Measurements from ENCODE around the gene BORCS6. TPM values are rescaled to one million over a fixed set of nuclear protein-coding genes. Genes with fewer than 3 reads are reported as not detected.

Gene BORCS6
- total and polyA plus RNA-seq, 2 of the 13 experiments (the other 11 are each of a cell fraction or from before 2014, with no cell fraction given): 2.0 to 5.1 TPM

DNA sequence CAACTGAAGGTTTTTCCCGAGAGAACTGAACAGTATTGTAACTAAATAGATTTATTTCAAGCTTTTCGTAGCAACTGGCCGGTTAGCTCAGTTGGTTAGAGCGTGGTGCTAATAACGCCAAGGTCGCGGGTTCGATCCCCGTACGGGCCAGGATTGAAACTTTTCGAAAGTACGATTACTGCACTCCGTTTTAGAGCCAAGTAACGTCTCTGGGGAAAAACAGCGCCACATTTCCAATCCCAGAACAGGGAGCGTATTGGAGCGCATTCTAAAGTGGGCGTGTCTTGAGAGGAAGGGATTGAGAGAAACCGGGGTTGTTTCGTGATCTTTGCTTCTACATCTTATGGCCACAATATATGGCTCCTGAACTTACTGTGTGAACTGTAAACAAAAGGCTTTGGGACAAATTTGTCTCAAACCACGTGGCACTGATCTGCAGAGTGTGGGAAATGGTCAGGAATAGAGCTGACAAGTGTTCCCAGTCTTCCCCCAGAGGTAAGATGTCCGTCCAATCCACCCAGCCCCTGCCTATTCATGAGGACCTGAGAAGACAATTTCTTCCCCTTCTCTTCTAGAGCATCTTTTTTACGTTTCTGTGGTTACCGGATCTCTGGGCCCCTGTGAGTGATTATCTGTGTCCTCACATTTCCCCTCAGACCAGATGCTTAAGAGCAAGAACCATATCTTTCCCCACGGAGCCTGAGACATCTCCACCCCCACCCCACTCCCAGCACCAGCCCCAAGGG, 2.3 kb downstream of the BORCS6 start (continued):
- TF ChIP-seq, protein P1, sequence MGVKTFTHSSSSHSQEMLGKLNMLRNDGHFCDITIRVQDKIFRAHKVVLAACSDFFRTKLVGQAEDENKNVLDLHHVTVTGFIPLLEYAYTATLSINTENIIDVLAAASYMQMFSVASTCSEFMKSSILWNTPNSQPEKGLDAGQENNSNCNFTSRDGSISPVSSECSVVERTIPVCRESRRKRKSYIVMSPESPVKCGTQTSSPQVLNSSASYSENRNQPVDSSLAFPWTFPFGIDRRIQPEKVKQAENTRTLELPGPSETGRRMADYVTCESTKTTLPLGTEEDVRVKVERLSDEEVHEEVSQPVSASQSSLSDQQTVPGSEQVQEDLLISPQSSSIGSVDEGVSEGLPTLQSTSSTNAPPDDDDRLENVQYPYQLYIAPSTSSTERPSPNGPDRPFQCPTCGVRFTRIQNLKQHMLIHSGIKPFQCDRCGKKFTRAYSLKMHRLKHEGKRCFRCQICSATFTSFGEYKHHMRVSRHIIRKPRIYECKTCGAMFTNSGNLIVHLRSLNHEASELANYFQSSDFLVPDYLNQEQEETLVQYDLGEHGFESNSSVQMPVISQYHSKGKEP (CRISPR knock-in tag; IDR thresholded peaks at IDR 0.05): no peak
- TF ChIP-seq, protein P2, sequence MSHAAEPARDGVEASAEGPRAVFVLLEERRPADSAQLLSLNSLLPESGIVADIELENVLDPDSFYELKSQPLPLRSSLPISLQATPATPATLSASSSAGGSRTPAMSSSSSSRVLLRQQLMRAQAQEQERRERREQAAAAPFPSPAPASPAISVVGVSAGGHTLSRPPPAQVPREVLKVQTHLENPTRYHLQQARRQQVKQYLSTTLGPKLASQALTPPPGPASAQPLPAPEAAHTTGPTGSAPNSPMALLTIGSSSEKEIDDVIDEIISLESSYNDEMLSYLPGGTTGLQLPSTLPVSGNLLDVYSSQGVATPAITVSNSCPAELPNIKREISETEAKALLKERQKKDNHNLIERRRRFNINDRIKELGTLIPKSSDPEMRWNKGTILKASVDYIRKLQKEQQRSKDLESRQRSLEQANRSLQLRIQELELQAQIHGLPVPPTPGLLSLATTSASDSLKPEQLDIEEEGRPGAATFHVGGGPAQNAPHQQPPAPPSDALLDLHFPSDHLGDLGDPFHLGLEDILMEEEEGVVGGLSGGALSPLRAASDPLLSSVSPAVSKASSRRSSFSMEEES (CRISPR knock-in tag; IDR thresholded peaks at IDR 0.05): 0 out of 2 replicates have a peak, but pooled peaks have one; percentile 11
- TF ChIP-seq ZNF678 (CRISPR knock-in tag; IDR thresholded peaks at IDR 0.05) (0 out of 2 replicates have a peak, but pooled peaks have one; percentile 33), ZNF501 (CRISPR knock-in tag; IDR thresholded peaks at IDR 0.05) (0 out of 2 replicates have a peak, but pooled peaks have one; percentile 6), ZNF34 (CRISPR knock-in tag; IDR thresholded peaks at IDR 0.05; ENCODE audit: borderline replicate concordance) (no peak), U2AF1 (optimal IDR thresholded peaks at IDR 0.05; ENCODE audit: low read depth, low read length) (peak; percentile 34), SOX6 (IDR thresholded peaks at IDR 0.05) (no peak), SOX6 (CRISPR knock-in tag; IDR thresholded peaks at IDR 0.05) (peak; percentile 62), NAIF1 (CRISPR knock-in tag; IDR thresholded peaks at IDR 0.05; ENCODE audit: borderline replicate concordance) (peak; percentile 92), PHF20 (CRISPR knock-in tag; IDR thresholded peaks at IDR 0.05) (no peak), ZNF24 (IDR thresholded peaks at IDR 0.05) (peak; percentile 99), ARID2 (CRISPR knock-in tag; IDR thresholded peaks at IDR 0.05; ENCODE audit: borderline replicate concordance) (0 out of 2 replicates have a peak, but pooled peaks have one; percentile 27), ZNF891 (CRISPR knock-in tag; IDR thresholded peaks at IDR 0.05) (no peak), SMYD3 (CRISPR knock-in tag; IDR thresholded peaks at IDR 0.05) (0 out of 2 replicates have a peak, but pooled peaks have one; percentile 54), RELA (CRISPR knock-in tag; IDR thresholded peaks at IDR 0.05) (0 out of 2 replicates have a peak, but pooled peaks have one; percentile 30), KMT2A (CRISPR knock-in tag; IDR thresholded peaks at IDR 0.05) (peak; percentile 32; the same call in 1 of the 2 replicates), MIXL1 (CRISPR knock-in tag; IDR thresholded peaks at IDR 0.05) (no peak; the same call in 1 of the 2 replicates), RAD21 (CRISPR knock-in tag; IDR thresholded peaks at IDR 0.05) (no peak), ZNF788 (CRISPR knock-in tag; IDR thresholded peaks at IDR 0.05; ENCODE audit: borderline replicate concordance) (peak; percentile 17; the same call in 1 of the 2 replicates)
- TF ChIP-seq, protein P3, sequence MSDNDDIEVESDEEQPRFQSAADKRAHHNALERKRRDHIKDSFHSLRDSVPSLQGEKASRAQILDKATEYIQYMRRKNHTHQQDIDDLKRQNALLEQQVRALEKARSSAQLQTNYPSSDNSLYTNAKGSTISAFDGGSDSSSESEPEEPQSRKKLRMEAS (IDR thresholded peaks at IDR 0.05): peak; percentile 81
- TF ChIP-seq, protein P4, sequence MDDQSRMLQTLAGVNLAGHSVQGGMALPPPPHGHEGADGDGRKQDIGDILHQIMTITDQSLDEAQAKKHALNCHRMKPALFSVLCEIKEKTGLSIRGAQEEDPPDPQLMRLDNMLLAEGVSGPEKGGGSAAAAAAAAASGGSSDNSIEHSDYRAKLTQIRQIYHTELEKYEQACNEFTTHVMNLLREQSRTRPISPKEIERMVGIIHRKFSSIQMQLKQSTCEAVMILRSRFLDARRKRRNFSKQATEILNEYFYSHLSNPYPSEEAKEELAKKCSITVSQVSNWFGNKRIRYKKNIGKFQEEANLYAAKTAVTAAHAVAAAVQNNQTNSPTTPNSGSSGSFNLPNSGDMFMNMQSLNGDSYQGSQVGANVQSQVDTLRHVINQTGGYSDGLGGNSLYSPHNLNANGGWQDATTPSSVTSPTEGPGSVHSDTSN (CRISPR knock-in tag; IDR thresholded peaks at IDR 0.05; ENCODE audit: borderline replicate concordance): no peak
- TF ChIP-seq, protein P5, sequence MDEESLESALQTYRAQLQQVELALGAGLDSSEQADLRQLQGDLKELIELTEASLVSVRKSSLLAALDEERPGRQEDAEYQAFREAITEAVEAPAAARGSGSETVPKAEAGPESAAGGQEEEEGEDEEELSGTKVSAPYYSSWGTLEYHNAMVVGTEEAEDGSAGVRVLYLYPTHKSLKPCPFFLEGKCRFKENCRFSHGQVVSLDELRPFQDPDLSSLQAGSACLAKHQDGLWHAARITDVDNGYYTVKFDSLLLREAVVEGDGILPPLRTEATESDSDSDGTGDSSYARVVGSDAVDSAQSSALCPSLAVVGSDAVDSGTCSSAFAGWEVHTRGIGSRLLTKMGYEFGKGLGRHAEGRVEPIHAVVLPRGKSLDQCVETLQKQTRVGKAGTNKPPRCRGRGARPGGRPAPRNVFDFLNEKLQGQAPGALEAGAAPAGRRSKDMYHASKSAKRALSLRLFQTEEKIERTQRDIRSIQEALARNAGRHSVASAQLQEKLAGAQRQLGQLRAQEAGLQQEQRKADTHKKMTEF (CRISPR knock-in tag; IDR thresholded peaks at IDR 0.05): peak; percentile 79; the same call in 1 of the 2 replicates
- TF ChIP-seq, protein P6, sequence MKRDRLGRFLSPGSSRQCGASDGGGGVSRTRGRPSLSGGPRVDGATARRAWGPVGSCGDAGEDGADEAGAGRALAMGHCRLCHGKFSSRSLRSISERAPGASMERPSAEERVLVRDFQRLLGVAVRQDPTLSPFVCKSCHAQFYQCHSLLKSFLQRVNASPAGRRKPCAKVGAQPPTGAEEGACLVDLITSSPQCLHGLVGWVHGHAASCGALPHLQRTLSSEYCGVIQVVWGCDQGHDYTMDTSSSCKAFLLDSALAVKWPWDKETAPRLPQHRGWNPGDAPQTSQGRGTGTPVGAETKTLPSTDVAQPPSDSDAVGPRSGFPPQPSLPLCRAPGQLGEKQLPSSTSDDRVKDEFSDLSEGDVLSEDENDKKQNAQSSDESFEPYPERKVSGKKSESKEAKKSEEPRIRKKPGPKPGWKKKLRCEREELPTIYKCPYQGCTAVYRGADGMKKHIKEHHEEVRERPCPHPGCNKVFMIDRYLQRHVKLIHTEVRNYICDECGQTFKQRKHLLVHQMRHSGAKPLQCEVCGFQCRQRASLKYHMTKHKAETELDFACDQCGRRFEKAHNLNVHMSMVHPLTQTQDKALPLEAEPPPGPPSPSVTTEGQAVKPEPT (CRISPR knock-in tag; IDR thresholded peaks at IDR 0.05; ENCODE audit: low read depth): no peak

Data from HepG2 (cell line).